ENCODE measurements around the gene KLK12. TPM values are rescaled to one million over a fixed set of nuclear protein-coding genes. Genes with fewer than 3 reads are reported as not detected.

The KLK12 gene
- total and polyA plus RNA-seq, 9 of the 15 experiments (the other 6 are each of a cell fraction or from before 2014, with no cell fraction given), result not detected

DNA sequence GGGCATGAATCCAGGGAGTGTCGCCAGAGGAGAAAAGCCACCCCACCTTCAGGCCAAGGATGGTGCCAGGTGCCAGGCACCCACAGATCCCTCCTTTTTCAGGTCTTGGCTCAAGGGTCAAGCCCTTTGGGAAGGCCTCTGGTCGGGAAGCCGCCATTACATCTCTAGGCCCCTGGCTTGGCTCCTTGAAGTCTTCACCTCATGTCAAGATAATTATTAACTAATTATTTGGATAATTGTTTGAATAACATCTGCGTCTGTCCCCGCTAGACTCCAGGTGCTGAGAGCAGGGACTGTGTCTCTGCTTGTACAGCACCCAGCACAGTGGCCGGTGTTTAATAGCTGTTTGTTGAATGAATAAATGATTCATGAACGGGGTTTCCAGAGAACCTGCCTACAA, 28.9 kb upstream of the KLK12 start (continued):
- TF ChIP-seq, protein P1, sequence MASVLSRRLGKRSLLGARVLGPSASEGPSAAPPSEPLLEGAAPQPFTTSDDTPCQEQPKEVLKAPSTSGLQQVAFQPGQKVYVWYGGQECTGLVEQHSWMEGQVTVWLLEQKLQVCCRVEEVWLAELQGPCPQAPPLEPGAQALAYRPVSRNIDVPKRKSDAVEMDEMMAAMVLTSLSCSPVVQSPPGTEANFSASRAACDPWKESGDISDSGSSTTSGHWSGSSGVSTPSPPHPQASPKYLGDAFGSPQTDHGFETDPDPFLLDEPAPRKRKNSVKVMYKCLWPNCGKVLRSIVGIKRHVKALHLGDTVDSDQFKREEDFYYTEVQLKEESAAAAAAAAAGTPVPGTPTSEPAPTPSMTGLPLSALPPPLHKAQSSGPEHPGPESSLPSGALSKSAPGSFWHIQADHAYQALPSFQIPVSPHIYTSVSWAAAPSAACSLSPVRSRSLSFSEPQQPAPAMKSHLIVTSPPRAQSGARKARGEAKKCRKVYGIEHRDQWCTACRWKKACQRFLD (CRISPR knock-in tag; IDR thresholded peaks at IDR 0.05), result no peak
- TF ChIP-seq PHTF2 (CRISPR knock-in tag; IDR thresholded peaks at IDR 0.05), result no peak
- TF ChIP-seq, protein P2, sequence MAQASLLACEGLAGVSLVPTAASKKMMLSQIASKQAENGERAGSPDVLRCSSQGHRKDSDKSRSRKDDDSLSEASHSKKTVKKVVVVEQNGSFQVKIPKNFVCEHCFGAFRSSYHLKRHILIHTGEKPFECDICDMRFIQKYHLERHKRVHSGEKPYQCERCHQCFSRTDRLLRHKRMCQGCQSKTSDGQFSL (CRISPR knock-in tag; IDR thresholded peaks at IDR 0.05), result no peak
- TF ChIP-seq, protein P2 (tag; IDR thresholded peaks at IDR 0.05), result no peak
- TF ChIP-seq, protein P3, sequence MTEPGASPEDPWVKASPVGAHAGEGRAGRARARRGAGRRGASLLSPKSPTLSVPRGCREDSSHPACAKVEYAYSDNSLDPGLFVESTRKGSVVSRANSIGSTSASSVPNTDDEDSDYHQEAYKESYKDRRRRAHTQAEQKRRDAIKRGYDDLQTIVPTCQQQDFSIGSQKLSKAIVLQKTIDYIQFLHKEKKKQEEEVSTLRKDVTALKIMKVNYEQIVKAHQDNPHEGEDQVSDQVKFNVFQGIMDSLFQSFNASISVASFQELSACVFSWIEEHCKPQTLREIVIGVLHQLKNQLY (CRISPR knock-in tag; conservative IDR thresholded peaks at IDR 0.05), result no peak
- TF ChIP-seq, protein P4, sequence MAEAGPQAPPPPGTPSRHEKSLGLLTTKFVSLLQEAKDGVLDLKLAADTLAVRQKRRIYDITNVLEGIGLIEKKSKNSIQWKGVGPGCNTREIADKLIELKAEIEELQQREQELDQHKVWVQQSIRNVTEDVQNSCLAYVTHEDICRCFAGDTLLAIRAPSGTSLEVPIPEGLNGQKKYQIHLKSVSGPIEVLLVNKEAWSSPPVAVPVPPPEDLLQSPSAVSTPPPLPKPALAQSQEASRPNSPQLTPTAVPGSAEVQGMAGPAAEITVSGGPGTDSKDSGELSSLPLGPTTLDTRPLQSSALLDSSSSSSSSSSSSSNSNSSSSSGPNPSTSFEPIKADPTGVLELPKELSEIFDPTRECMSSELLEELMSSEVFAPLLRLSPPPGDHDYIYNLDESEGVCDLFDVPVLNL (CRISPR knock-in tag; IDR thresholded peaks at IDR 0.05; ENCODE audit: low read depth), result no peak
- TF ChIP-seq NR2C1 (IDR thresholded peaks at IDR 0.05), result no peak
- TF ChIP-seq NR2C1 (tag; IDR thresholded peaks at IDR 0.05), result no peak

Data from K562 (cell line).